ENCODE results near the gene HSP90B1. TPM values are rescaled to one million over a fixed set of nuclear protein-coding genes. Genes with fewer than 3 reads are reported as not detected.

The HSP90B1 gene
- total RNA-seq, 1 experiment from 2014 or later, result 888 TPM

GRCh38 chr12:103973909-103974308, 43.7 kb downstream of the HSP90B1 start:
- Histone ChIP-seq H3K4me1 (ENCODE audit: control insufficient read depth in 1 of 2, insufficient read depth in 2 of 2, low read length in 2 of 2) (peaks cover 0 to 7% of the 10 kb centered on the region in 2 experiments; a peak in 1 of 4 replicates), H3K4me3 (replicated peaks in 1 of 2; ENCODE audit: low read depth in 1 of 2, low read length in 2 of 2) (no peak overlapping the region), H2AFZ (ENCODE audit: low read depth, low read length, poor library complexity, severe bottlenecking) (no peak overlapping the region), H3K27ac (ENCODE audit: low read depth, low read length) (no peak overlapping the region), H3K4me2 (ENCODE audit: low read length) (no peak overlapping the region), H3K9ac (ENCODE audit: low read length) (no peak overlapping the region), H3K36me3 (ENCODE audit: control insufficient read depth in 1 of 2, insufficient read depth in 2 of 2, low read length in 2 of 2) (peaks cover 9 to 29% of the 10 kb centered on the region in 2 experiments; a peak in 3 of 4 replicates), H3K79me2 (ENCODE audit: insufficient read depth, low read length) (peaks cover 98% of the 10 kb centered on the region), H3K9me3 (ENCODE audit: control insufficient read depth in 1 of 2, insufficient read depth in 1 of 2, low read depth in 1 of 2, low read length in 2 of 2) (no peaks in the 10 kb centered on the region), H3K27me3 (ENCODE audit: insufficient read depth, low read length) (no peaks in the 10 kb centered on the region), H3K9me2 (ENCODE audit: insufficient read depth) (no peaks in the 10 kb centered on the region), H4K20me1 (ENCODE audit: insufficient read depth) (no peaks in the 10 kb centered on the region)
- POLR2A ChIA-PET, result interaction anchor here (1.0 to 1.4 kb wide), 2 partner anchors 8 to 18 kb away, joined by 3 to 5 read pairs; partner anchors contain the start of gene TDG
- CTCF ChIA-PET, result no interaction called here
- RAD21 ChIA-PET (ENCODE audit: low non-redundant PET in 1 of 2, low total read pairs in 2 of 2, uncharacterized antibody in 2 of 2, unreplicated experiment in 2 of 2), result no interaction called here
- no TSS peak for BruUV-seq (replicated peaks)
- ATAC-seq (no peak), DNase-seq (ENCODE audit: low read depth, low spot score) (no peak)
- TF ChIP-seq REST (IDR thresholded peaks at IDR 0.05; ENCODE audit: low read depth) (no peak), TCF7L2 (IDR thresholded peaks at IDR 0.05; ENCODE audit: borderline replicate concordance, extremely low read depth, insufficient read depth, insufficient read length) (no peak), EGR1 (IDR thresholded peaks at IDR 0.05; ENCODE audit: low read depth) (no peak), YY1 (IDR thresholded peaks at IDR 0.05; ENCODE audit: extremely low read depth, insufficient replicate concordance, low read depth, low read length) (no peak), JUND (IDR thresholded peaks at IDR 0.05) (no peak), CTCF (IDR thresholded peaks at IDR 0.05 in 2 of 3, conservative IDR thresholded peaks at IDR 0.05 in 1 of 3; ENCODE audit: borderline replicate concordance in 1 of 3, insufficient read depth in 1 of 3, low read depth in 2 of 3, low read length in 2 of 3) (no peak), RAD21 (IDR thresholded peaks at IDR 0.05; ENCODE audit: low read depth) (no peak), FOSL1 (IDR thresholded peaks at IDR 0.05; ENCODE audit: low read depth) (no peak), SP1 (IDR thresholded peaks at IDR 0.05; ENCODE audit: low read depth) (no peak), ZNF274 (IDR thresholded peaks at IDR 0.05; ENCODE audit: low read depth, low read length) (no peak), CBX3 (IDR thresholded peaks at IDR 0.05; ENCODE audit: low read depth) (no peak), ZFX (IDR thresholded peaks at IDR 0.05) (no peak)
- intact Hi-C loops (cut with micrococcal nuclease), result no loop called here

Data from HCT116 (cell line).